ENCODE measurements around the gene JAKMIP1. TPM values are rescaled to one million over a fixed set of nuclear protein-coding genes. Genes with fewer than 3 reads are reported as not detected.
"Not testable (repeated sequence)": the region's sequence is repeated elsewhere in the genome, so short reads cannot be mapped to it uniquely, and the experiment has no call there.

JAKMIP1 gene
- total RNA-seq, 1 experiment from 2014 or later, result not detected

DNA sequence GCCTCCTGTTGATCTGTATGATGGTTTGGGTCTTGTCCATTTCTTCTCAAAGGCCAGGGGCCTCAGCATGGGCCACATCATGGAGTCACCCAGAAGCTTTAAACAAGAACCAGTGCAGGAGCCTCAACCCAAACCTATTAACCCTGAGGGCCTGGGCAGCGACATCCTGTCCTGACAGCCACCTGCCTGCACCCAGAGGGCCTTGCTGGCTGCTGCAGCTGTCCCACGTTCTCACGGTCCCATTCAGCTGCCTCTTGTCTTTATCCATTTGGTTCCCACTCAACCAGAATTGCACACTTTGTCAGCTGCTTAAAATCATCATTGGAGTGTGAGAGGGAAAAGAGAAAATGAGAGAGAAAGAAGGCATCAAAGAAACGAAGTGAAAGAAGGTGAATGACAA is 203.7 kb downstream of the JAKMIP1 start:
- Mint-ChIP-seq H3K27ac (ENCODE audit: low read depth, unreplicated experiment) (no peak overlapping the region), H3K4me3 (ENCODE audit: unreplicated experiment) (no peak overlapping the region), H3K9me3 (ENCODE audit: unreplicated experiment) (peaks cover 21% of the 10 kb centered on the region), H3K4me1 (ENCODE audit: insufficient read depth, unreplicated experiment) (no peaks in the 10 kb centered on the region), H3K27me3 (ENCODE audit: insufficient read depth, unreplicated experiment) (no peaks in the 10 kb centered on the region), H3K36me3 (ENCODE audit: insufficient read depth, unreplicated experiment) (no peaks in the 10 kb centered on the region)
- POLR2A ChIA-PET, result interaction anchor here (0.6 kb wide), 1 partner anchor 329 kb away, joined by 4 read pairs; no protein-coding TSS in a partner anchor
- BruUV-seq (replicated peaks), result no TSS peak
- DNase-seq (ENCODE audit: unreplicated experiment), result no peak
- CTCF ChIA-PET, result interaction anchor here (0.6 to 5.1 kb wide), 9 partner anchors 9 to 1159 kb away, joined by 3 to 50 read pairs (median 4); no protein-coding TSS in a partner anchor
- intact Hi-C loops (cut with micrococcal nuclease), result no loop called here
- TF ChIP-seq, protein P1, sequence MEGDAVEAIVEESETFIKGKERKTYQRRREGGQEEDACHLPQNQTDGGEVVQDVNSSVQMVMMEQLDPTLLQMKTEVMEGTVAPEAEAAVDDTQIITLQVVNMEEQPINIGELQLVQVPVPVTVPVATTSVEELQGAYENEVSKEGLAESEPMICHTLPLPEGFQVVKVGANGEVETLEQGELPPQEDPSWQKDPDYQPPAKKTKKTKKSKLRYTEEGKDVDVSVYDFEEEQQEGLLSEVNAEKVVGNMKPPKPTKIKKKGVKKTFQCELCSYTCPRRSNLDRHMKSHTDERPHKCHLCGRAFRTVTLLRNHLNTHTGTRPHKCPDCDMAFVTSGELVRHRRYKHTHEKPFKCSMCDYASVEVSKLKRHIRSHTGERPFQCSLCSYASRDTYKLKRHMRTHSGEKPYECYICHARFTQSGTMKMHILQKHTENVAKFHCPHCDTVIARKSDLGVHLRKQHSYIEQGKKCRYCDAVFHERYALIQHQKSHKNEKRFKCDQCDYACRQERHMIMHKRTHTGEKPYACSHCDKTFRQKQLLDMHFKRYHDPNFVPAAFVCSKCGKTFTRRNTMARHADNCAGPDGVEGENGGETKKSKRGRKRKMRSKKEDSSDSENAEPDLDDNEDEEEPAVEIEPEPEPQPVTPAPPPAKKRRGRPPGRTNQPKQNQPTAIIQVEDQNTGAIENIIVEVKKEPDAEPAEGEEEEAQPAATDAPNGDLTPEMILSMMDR (IDR thresholded peaks at IDR 0.05; ENCODE audit: unreplicated experiment), result no peak

DNA sequence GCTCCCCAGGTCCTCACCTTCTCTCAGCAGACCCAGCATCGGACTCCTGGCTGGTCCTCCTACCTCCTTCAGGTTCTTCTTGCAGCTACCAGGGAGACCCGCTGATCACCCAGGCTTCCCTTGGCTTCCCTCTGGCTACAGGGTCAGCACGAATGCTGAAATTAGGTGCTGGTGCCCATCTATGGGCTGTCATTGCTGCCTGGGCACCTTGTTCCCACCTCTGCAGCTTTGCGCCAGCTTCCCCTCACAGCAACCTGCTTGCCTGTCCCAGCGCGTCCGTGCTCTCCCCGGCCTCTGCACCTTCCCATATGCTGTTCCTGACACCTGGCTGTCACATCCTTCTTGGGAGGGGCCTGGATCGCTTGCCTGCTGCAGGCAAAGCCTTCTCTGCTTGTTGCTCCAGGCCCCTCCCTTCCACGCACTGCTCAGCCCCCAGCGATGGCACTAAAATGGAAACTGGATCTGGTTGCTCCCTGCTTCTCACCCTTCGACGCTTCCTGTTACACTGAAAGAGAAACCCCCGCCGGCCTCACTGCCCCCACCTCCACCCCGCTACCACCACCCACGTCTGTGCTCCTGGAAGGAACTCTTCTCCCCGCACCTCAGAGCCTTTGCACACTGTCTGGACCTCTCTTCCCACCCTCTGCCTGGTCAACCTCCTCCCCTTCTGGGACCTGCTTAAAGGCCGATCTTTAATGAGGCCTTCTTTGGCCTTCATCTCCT is 204.3 kb downstream of the JAKMIP1 start:
- Mint-ChIP-seq H3K4me1 (ENCODE audit: insufficient read depth, unreplicated experiment) (no peaks in the 10 kb centered on the region), H3K36me3 (ENCODE audit: insufficient read depth, unreplicated experiment) (no peaks in the 10 kb centered on the region), H3K27ac (ENCODE audit: low read depth, unreplicated experiment) (no peak overlapping the region), H3K27me3 (ENCODE audit: insufficient read depth, unreplicated experiment) (no peaks in the 10 kb centered on the region), H3K9me3 (ENCODE audit: unreplicated experiment) (peaks cover 24% of the 10 kb centered on the region), H3K4me3 (ENCODE audit: unreplicated experiment) (no peak overlapping the region)
- no peak for DNase-seq (ENCODE audit: unreplicated experiment)
- intact Hi-C loops (cut with micrococcal nuclease), result no loop called here
- ChIA-PET POLR2A (no interaction called here), CTCF (interaction anchor here (0.6 to 5.1 kb wide), 9 partner anchors 8 to 486 kb away, joined by 3 to 50 read pairs (median 4); no protein-coding TSS in a partner anchor)
- no TSS peak for BruUV-seq (replicated peaks)
- TF ChIP-seq, protein P1 (IDR thresholded peaks at IDR 0.05; ENCODE audit: unreplicated experiment), result no peak

DNA sequence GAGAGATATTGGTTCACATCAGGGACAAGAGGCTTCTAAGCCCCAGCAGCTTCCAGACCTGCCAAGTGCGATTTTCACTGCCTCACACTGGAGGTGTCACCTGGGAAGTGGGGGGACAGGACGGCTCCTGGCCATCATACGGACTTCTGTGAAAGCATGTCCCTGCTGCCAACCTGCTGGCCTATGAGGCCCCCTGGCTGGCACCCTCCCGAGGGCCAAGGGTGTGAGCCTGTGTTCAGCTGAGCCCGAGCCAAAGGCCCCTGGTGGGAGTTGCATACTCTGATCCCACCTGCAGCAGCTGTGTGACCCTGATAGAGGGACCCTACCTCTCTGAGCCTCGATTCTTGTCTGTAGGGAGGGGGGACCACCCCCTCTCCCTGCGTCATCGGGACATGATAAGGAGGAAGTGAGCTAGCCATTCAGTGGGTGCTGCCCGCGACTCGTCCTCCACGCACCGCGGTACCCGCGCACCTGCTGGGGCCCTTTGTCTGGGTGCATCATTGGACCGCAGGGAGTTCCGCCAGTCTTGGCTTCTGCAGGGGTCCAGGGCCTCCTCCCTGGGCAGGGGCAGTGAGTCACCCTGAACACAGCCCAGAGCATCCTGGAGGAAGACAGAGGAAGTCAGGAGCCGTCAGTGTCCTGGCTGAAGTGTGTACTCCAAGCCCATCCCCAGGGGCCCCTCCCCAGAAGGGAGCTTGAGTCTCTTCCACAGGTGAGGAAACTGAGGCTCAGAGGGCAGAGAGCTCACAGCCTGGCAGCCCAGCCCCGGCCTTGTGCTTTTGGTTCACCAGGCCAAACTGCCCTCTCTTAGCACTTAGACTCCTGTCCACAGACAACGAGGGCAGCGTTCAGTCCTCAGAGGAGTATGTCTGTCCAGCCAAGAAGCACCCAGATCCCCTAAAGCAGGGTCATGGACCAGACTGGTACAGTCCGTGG is 206.2 kb downstream of the JAKMIP1 start:
- no TSS peak for BruUV-seq (replicated peaks)
- Mint-ChIP-seq H3K27ac (ENCODE audit: low read depth, unreplicated experiment) (no peak overlapping the region), H3K27me3 (ENCODE audit: insufficient read depth, unreplicated experiment) (no peaks in the 10 kb centered on the region), H3K36me3 (ENCODE audit: insufficient read depth, unreplicated experiment) (no peaks in the 10 kb centered on the region), H3K4me3 (ENCODE audit: unreplicated experiment) (no peak overlapping the region), H3K4me1 (ENCODE audit: insufficient read depth, unreplicated experiment) (no peaks in the 10 kb centered on the region), H3K9me3 (ENCODE audit: unreplicated experiment) (peaks cover 24% of the 10 kb centered on the region)
- TF ChIP-seq, protein P1 (IDR thresholded peaks at IDR 0.05; ENCODE audit: unreplicated experiment), result no peak
- intact Hi-C loops (cut with micrococcal nuclease), result no loop called here
- ChIA-PET CTCF (interaction anchor here (0.6 to 1.6 kb wide), 4 partner anchors 11 to 552 kb away, joined by 3 to 4 read pairs (median 3); no protein-coding TSS in a partner anchor), POLR2A (interaction anchor here (1.4 kb wide), 1 partner anchor 85 kb away, joined by 3 read pairs; no protein-coding TSS in a partner anchor)
- no peak for DNase-seq (ENCODE audit: unreplicated experiment)

DNA sequence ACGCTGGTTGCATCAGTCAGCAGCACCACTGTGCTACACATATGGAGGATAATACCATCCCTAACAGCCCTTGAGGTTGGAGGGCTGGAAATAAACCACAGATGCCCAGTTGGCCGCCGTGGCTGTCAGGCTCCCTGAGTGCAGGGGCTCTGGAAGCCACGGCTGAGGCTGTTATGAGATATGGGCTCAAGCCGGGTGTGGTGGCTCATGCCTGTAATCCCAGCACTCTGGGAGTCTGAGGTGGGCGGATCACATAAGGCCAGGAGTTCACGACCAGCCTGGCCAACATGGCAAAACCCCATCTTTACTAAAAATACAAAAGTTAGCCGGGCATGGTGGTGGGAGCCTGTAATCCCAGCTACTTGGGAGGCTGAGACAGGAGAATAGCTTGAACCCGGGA is 207.0 kb downstream of the JAKMIP1 start:
- H3K36me3 Mint-ChIP-seq (ENCODE audit: insufficient read depth, unreplicated experiment); BruUV-seq (replicated peaks): not testable (repeated sequence)

More for the DNA sequence above, 207.0 kb downstream of the JAKMIP1 start:
- H3K4me1 Mint-ChIP-seq (ENCODE audit: insufficient read depth, unreplicated experiment); H3K27me3 Mint-ChIP-seq (ENCODE audit: insufficient read depth, unreplicated experiment); H3K4me3 Mint-ChIP-seq (ENCODE audit: unreplicated experiment); intact Hi-C loops (cut with micrococcal nuclease); H3K27ac Mint-ChIP-seq (ENCODE audit: low read depth, unreplicated experiment); DNase-seq (ENCODE audit: unreplicated experiment): not testable (repeated sequence)
- H3K9me3 Mint-ChIP-seq (ENCODE audit: unreplicated experiment), result peaks cover 24% of the 10 kb centered on the region
- POLR2A ChIA-PET, result interaction anchor here (1.4 kb wide), 1 partner anchor 86 kb away, joined by 3 read pairs; no protein-coding TSS in a partner anchor
- CTCF ChIA-PET, result interaction anchor here (1.6 kb wide), 1 partner anchor 11 kb away, joined by 4 read pairs; no protein-coding TSS in a partner anchor
